Ecto neural progenitor cell (in vitro differentiated cells): ENCODE results near the gene GRM8.

Source experiments
- DNase-seq: peaks from one replicate; pipeline ENCODE4 v3.0.0-alpha.2; 2018; ENCODE audit warnings: low spot score

GRM8 gene

DNA sequence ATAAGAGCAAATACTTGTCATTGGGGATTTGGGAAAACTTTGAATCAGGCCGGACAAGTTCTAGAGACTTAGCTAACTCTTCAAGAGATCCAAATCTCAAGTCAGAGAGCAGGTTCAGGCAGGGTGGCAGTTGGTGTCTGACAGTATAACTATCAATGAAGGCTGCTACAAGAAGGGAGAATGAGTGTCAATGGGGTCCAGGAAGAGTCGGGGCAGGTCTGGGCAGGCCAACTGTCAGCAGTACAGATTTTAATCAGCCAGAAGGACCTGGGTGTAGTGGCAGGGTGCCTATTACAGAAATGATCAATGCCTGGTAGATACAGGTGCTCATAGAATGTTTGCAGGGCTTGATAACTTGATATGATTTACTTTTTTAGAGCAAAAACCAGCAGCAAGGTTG is 751.1 kb downstream of the GRM8 start:
- DNase-seq, result no peak

DNA sequence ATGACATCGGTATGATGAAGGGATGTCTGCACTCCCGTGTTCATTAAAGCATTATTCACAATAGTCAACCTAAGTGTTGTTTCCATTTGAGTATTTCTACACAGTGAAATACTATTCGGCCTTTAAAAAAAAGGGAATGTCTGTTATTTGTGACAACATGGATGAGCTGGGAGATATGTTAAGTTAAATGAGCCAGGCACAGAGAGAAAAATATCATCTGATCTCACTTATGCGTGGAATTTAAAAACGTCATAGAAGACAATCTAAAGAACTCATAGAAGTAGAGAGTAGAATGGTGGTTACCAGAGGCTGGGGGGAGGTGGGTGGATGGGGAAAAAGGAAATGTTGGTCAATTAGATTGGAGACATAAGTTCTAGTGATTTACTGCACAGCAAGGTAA is 753.3 kb downstream of the GRM8 start:
- DNase-seq, result no peak

DNA sequence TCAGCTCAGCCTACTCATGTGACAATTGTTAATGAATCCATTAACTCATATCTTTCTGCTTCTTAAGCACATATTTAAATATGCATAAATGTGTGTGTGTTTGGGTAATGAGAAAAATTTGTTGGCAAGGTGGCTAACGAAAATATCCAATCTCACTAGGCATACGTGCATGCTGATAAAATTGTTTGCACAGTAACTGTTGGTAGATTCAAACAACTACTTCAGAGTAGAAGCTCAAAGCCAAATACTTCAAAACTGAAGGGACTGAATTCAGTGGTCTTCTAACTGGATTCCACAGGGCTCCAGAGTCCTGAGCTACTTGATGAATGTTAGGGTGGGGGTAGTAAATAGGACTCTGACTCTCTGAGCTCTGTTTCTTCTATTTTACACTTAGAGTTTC is 757.0 kb downstream of the GRM8 start:
- no peak for DNase-seq

DNA sequence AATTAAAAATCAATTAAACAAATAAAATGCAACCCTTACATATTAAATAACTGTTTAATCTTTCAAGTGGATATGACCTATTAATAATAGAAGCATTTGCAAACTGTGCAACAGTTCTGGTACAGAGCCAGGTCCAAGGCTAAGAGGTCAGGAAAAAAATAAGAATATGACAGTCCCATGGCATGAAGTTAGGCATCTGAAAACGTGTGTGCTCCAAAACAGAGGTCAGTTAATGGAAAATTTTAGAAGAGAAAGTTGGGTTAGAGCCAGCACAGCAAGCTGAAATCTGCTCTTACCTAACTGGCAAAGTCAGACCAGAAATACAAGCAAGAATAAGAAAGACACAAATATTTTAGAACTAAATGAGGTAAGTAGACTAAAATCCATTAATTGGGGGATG is 757.7 kb downstream of the GRM8 start:
- no peak for DNase-seq

DNA sequence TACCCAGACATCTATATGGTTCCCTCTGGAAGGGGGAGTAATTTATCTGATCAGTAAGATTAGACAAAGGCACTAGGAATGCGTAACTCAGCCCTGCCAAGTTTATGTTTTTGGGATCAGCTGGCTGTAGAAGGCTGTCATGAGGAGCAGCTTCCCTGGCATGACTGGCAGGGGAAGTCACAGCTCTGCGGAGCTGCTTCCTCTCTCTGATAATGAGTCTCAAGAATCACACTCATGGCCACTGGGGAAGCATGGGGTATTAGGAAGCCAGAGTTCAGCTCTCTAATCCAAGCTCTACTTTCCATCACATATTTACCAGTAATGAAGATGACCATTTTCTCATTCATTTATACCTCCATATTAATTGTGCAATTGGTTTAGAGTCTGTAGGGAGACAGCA is 758.9 kb downstream of the GRM8 start:
- no peak for DNase-seq

DNA sequence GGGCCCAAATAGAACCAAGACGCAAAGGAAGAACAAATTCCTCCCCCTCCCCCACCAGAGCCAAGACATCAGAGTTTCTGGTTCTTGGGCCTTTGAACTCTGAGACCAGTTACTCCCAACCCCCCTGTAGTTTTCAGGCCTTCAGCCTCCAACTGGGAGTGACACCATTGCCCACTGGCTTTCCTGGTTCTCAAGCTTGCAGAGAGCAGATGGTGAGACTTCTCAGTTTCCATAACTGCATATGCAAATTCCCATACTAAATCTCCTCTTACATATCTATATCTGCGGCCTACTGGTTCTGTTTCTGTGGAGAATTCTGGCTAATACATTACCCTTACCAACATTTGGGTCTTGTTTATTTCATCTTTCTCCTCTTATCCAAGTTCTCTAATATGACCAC is 762.9 kb downstream of the GRM8 start:
- DNase-seq, result no peak

DNA sequence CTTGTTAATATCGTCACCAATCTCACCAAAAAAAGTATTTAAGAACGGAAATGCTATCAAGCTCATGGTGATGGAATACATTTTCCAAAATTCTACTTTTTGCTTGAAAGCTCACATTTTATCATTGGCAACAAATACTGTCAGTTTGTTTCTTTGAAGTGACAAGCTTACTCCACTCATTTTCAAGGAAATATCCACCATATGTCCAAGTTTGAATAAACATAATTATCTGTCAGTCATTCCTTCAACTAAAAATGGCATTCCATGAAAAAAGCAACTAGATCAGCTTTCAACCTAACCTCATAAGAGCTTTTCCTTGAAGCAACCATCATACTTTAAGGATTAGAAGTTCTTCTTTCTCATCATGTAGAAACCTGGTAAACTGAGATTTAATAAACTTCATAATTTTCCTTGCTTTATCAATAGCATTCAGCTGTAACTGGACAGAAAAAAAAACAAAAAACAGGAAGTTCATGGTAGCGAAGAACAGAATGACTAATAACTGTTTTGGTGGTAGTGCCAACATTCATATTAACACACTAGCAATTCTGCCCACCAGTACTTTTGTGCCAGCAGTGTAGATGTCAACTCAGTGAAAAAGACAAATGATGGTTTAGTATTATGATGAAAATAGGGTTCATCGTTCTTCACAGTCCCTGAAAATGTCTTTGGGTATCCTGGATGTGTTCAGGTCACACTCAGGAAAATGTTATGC is 764.9 kb downstream of the GRM8 start:
- DNase-seq, result no peak

DNA sequence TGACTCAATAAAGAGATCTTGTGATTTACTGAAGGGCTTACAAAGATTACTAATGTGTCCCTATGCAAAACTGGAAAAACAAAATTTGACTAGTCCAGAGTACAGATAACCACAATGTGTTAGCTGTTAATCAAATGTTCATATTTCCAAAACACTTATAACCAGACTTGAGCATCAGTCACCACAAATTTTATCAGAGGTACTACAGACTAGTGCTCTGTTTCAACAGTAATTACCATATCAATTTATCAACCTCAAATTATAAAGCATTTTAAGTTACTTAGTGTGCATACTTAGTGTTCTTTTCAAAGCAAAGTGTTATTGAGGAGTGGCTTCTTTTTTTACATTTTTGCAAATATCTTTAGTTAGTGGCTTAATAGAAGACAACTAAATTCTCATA is 765.9 kb downstream of the GRM8 start:
- DNase-seq, result no peak

DNA sequence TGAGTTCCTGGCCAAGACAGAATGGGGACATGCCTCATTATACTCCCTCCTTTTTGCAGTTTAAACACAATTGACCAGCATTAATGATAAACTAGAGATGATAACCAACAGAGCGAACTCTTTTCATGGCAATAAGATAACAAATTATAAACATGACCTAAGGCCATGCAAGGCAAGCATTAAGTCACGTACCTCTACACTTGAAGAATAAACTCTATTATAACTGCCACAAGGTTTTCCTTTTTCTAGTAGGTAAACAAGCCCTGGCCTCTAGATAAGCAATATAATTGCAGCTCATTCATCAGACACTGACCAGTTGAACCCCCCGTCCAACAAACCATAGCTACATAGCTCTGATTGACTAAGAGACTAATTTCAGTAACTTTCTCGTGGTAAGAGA is 767.0 kb downstream of the GRM8 start:
- no peak for DNase-seq

DNA sequence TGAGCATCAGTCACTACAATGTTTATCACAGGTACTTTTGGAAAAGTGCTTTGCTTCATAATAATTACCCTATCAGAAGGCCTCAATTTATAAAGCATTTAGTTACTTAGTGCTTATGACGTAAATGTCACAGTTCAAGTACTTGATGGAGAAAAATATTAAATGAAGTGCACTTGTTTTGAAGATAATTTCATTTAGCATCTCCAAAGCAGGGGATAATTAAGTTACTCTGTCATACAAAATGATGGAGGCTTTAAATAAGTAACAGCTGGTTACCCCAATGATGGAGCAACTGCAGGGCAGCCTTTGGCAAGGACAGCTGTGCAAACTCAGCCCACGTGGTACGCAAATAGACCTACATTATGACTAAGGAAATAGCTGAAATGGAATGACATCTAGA is 768.8 kb downstream of the GRM8 start:
- no peak for DNase-seq

DNA sequence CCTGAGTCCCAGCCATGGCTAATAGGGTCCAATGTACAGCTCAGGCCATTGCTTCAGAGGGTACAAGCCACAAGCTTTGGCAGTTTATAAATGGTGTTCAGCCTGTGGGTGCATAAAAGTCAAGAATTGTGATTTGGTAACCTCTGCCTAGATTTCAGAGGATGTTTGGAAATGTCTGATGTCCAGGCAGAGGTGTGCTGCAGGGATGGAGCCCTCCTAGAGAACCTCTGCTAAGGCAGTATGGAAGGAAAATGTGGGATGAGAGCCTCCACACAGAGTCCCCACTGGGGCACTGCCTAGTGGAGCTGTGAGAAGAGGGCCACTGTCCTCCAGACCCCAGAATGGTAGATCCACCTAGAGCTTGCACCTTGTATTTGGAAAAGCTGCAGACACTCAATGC is 779.9 kb downstream of the GRM8 start:
- DNase-seq, result no peak

DNA sequence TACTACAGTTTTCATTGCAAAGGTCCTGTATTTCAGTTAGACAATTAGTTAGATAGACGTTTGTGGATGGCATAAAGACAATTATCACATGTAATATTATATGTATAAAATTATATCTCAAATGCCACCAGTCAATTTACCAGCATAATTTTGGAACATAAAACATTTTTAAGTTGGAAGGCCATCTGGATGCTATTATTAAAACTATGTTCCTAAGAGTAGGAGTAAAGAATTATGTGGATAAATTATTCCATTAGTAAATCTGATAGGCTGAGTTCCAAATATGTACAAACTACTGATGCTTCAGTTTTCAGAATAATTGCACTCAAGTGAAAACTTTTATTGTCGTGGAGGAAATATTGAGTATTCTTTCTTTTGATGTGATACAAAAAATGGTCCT is 790.3 kb downstream of the GRM8 start:
- no peak for DNase-seq

DNA sequence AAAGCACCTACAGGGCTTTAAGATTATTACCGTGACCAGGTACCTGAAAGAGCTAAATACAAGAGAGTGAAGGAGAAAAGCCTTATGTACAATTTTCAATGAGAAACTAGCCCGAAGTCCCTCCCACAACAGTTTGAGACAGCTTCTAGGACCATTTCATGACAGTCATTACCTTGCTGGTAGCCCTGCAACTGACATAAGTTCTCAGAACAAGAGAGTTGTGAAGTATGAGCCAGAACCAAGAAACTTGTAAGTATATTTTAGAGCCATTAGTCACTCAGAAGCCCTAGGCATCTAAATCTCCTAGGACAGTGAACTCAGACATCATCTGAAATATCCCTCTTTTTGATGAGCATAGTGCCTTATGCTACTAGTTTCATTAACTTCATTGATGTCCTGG is 792.1 kb downstream of the GRM8 start:
- DNase-seq, result no peak

DNA sequence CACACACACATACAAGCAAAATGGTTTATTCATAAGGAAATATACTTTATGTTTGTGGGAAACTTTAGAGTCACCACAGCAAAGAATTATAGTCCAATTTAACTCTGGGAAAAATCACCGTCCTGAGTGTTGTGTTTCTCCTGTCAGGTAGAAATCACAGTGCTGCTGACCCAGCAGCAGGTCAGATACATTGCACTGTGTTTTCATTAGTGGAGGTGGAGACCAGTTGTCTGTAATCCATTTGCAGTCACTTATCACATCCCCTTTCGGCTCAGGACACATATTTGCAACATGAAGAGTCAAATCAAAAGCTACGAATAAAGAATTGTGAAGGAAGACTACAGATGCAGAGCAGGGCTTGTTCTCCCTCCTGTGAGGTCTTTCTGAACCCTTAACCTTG is 799.6 kb downstream of the GRM8 start:
- no peak for DNase-seq

DNA sequence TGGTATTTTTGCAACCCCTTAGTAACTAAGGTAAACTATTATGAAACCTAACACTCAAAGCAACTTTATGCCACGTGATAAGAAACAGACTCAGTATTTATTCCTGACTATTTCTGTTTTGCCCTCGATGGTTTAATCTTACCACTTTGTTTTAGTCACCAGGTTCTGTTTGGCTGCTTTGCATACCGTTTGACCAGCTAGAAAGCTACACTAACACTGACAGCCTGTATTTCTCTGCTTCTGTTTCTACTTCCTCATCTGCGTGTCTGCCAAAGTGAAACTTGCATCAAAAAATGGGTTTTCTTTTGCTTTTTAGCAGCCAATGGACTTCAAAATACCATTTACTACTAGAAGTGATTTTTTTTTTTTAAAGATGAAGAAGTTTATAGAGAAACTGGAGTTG is 802.5 kb downstream of the GRM8 start:
- no peak for DNase-seq

DNA sequence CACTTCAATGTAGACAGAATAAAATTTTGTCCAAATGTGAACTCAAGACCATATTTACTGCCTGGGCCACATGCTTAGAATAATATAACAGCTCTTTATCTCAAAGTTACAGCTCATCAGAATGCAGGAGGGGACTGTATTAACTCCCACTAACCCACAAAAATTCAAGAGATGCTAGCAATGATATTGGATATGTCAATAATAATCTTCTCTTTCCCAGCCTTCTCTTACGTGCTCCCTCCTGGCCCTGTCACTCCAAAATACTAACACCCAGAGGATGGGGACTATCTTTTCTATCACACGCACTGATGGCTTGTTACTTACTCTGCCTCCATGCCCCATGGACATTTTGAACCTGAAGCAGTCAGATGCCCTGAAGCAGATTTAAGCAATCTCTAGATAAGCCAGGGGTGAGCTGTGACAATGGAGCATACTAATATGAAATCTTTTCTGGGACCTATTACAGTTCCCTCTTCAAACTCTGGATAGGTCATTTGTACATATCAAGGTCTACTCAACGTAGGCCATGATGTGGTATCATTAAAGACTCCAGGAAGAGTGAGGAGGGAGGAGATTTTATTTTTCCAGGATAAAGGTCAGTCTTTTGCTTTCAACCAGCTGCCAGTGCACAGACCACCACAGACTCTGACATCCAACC is 803.0 kb downstream of the GRM8 start:
- DNase-seq, result no peak

DNA sequence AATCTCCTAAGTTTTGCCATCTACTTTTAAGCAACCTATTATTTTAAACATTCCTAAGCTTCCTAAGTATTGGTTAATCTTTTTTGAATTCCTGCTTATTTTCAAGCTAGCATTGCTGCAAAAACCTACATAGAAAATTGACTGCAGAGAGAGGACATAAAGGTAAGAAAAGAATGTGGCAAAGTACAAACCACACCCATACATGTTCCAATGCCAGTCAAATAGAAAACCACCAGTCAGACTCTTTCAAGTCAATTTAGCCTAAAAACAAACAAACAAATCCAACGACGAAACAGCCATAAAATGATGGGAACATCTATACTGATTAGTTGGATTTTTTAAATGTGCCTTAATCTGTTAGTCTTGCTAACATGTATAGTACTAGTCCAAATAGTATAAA is 804.8 kb downstream of the GRM8 start:
- no peak for DNase-seq

DNA sequence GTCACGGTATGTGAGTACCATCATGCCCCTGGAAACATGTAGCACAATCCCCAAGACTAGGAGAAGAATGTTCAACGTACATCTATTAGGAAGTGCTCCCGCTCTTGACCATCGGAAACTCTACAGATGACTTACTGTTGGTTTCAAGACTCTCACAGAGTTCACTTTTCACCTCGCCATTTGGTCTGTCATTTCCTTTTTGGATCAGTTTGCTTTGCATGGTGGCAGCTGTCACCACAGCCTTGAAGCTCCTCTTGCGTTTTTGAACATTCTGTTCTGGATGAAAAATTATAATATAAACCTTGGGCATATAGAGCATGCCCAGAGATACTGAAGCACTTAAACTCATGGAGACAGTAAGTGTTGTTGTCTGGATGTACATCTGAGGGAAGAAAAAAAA is 806.8 kb downstream of the GRM8 start:
- no peak for DNase-seq

DNA sequence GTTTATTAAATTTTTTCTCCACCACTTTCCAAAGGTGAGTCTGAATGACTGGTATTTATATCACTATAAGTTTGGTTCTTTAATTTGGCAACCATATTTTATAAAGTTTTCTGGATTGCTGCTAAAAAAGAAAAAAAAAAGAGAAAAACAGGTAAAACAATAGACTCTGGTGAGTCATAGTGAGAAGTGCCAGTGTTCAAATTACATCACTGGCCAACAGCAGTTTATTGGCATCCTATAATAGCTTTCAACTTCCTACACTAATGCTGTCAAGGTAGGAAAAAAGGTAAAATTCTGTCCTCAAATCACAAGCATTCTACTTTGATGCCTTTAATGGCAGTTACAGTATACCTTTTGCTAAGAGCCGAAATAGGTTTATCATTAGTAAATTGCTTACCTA is 808.8 kb downstream of the GRM8 start:
- no peak for DNase-seq

DNA sequence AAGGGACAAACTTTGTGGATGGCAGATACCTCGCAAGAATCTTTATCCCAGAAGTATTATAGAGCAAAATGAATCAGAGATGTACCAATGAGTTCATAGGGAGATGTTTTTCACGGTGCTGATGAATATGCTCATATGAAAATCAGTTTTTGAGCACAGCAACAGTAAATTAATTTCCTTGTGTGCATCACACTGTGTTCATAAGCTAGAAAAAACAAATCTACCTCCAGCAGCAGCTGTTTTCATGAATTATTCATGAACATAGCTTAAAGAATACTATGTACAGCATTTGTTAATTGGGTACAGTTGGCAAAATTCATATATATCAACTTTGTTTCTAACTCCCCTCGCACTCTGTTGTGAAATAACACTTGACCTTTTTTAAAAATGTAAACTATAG is 809.8 kb downstream of the GRM8 start:
- no peak for DNase-seq

DNA sequence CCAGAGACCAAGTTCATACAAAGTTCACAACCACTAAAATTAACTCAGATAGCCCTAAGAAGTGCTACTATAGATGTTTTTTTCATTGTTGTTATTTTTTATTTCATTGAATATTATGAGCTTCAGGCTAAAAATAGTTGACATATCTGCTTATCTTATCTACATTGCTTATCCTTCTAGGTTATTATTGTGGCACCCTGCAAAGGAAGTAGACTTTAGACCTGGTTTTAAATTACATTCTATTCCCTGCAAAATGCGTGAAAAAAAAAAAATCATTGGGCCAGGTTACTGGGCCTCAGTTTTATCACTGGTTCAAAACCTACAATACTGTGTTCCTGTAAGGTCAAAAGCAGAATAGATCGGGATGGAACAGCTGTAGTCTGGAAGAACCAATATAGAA is 811.0 kb downstream of the GRM8 start:
- no peak for DNase-seq

DNA sequence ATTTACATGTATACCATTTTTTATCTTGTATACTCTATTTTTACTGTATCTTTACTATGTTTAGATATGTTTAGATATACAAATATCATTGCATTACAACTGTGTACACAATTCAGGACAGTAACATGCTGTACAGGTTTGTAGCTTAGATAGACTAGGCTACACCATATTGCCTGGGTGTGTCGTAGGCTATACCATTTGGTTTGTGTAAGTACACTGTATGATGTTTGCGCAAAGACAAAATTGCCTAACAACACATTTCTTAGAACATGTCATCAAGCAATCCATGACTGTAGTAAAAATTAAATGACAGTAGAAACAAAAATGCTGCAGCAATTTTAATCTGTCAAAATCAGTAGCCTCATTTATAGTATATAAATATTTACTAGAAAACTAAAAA is 812.2 kb downstream of the GRM8 start:
- DNase-seq, result no peak

DNA sequence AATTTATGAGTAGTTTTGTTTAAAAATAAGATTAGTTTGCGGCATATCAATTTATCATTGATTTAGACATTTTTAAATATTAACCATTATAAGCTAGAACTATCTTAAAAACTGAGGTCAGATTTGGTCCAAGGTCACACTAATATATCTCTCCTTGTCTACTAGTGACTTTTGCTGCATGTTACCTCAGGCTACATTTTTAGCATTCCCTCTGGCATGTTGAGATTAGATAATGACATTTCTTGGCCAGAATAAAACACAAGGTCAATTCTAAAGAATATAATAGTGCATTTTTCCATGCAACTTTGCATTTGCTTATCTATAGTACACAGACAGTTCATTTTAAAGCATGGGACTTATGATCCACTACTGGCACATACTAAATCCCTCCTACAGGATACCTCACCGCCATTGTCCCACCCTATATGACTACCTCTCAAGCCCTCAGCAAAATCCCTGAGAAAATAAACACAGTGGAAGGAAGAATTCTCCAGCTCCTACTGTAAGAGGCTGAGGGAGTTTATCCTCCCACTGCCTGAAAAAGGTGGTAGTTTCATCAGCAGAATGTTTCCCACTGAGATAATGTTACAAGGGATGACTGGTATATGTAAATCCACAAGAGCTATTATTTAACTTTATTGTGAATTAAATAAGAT is 816.4 kb downstream of the GRM8 start:
- no peak for DNase-seq

DNA sequence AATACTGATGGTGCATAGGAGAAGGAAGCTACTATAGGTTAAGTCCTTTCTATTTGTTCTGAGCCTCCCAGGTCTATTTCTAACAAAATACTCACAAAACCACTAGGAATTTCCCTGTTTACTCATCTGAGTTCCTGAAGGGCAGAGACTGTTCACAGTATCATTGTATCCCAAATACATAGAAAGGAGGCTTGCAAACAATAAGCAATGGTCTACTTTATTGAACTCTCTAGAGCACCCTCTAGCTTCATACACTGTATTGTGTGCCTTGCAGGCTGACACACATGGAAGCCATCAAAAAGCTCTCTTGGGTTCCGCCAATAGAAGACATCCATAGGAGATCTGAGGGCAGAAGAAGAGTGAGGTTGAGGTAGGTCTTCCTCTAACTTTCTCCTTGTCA is 826.1 kb downstream of the GRM8 start:
- DNase-seq, result no peak
